Measurements from ENCODE around the gene ZNF521.

The ZNF521 gene

GRCh38 chr18:25234740-25235345 lies 117.1 kb downstream of the ZNF521 start:
- TF ChIP-seq, protein P1, sequence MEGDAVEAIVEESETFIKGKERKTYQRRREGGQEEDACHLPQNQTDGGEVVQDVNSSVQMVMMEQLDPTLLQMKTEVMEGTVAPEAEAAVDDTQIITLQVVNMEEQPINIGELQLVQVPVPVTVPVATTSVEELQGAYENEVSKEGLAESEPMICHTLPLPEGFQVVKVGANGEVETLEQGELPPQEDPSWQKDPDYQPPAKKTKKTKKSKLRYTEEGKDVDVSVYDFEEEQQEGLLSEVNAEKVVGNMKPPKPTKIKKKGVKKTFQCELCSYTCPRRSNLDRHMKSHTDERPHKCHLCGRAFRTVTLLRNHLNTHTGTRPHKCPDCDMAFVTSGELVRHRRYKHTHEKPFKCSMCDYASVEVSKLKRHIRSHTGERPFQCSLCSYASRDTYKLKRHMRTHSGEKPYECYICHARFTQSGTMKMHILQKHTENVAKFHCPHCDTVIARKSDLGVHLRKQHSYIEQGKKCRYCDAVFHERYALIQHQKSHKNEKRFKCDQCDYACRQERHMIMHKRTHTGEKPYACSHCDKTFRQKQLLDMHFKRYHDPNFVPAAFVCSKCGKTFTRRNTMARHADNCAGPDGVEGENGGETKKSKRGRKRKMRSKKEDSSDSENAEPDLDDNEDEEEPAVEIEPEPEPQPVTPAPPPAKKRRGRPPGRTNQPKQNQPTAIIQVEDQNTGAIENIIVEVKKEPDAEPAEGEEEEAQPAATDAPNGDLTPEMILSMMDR (IDR thresholded peaks at IDR 0.05; ENCODE audit: low read depth, low read length): no peak
- no peak for DNase-seq (ENCODE audit: extremely low read depth, low read depth)

GRCh38 chr18:25234322-25234639 lies 117.7 kb downstream of the ZNF521 start:
- DNase-seq (ENCODE audit: extremely low read depth, low read depth): no peak
- TF ChIP-seq, protein P1 (IDR thresholded peaks at IDR 0.05; ENCODE audit: low read depth, low read length): no peak

GRCh38 chr18:25233528-25234321 lies 118.2 kb downstream of the ZNF521 start:
- TF ChIP-seq, protein P1 (IDR thresholded peaks at IDR 0.05; ENCODE audit: low read depth, low read length): no peak
- no peak for DNase-seq (ENCODE audit: extremely low read depth, low read depth)

GRCh38 chr18:25231327-25231691 lies 120.7 kb downstream of the ZNF521 start:
- no peak for DNase-seq (ENCODE audit: extremely low read depth, low read depth)
- TF ChIP-seq, protein P1 (IDR thresholded peaks at IDR 0.05; ENCODE audit: low read depth, low read length): no peak

DNA sequence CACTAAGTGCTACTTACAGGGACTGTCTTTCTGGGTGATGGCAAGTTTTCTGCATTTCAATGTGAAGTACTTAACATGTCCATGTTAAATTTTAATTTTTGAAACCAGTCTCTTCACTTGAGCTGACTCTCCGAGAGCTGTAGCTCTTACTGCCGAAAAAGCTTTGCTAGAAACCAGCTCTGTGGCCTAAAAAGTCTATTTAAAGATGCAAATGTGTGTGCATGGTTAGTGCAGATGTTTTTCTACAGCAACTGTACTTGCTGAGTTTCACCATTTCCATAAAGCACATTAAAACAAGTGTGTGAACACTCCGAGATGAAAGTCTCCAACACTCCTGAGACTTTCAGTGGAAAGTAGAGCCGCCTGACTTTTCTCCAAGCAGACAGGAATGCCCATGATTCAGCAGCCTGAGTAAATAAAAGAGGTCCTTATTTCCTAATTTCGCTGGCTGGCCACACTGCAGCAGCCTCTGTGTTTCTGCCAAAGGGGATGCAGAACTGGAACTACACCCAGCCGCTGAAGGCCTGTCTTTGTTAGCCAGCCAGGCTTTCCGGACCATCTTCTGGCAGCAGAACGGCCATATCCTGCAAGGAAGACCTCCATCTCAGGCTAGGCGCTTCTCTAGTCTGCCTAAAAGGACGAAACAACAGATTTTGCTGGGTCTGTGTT lies 121.2 kb downstream of the ZNF521 start:
- DNase-seq (ENCODE audit: extremely low read depth, low read depth): peak; percentile 71
- TF ChIP-seq, protein P1 (IDR thresholded peaks at IDR 0.05; ENCODE audit: low read depth, low read length): no peak

DNA sequence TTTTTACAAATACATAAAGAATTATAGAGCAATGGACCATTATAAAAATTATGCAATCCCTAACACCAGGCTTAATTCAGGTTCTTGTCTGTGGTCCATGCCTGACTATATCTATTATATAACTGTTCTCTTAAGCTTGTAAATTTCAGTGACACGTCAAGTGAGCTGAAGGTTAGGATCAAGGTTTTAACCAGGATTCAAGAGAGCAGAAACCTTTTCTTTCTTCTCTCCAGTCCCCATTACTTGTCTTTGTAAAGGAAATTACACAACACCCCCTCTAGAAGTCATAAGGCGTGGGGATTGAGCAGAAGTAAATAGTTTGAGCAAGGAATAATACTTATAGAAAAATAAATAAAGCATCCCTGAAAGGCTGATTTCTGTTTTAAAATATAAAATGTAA lies 122.0 kb downstream of the ZNF521 start:
- TF ChIP-seq, protein P1 (IDR thresholded peaks at IDR 0.05; ENCODE audit: low read depth, low read length): no peak
- DNase-seq (ENCODE audit: extremely low read depth, low read depth): no peak

DNA sequence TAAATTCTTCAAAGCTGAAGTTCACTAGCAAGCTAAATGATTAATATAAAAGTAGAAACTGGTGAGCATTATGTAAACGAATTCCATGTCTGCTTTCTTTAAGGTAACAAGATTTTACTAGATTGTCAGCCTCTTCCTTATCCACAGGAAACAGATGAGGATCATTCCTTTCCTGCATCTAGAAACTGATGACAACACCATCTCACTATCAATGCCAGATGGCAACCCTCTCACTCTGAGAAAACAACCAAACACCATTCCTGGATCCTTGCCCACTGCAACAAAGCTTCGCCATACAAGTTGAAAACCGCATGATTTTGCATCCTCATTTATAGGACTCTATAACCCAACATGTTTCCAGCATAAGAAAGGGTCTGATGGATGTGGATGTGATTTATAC lies 122.9 kb downstream of the ZNF521 start:
- TF ChIP-seq, protein P1 (IDR thresholded peaks at IDR 0.05; ENCODE audit: low read depth, low read length): no peak
- peak; percentile 68 for DNase-seq (ENCODE audit: extremely low read depth, low read depth)

Data from AG09319 (cell line).